ENCODE data around the gene GCN1.

- TF ChIP-seq CTCF (IDR thresholded peaks at IDR 0.05; ENCODE audit: low read depth, low read length), result no peak
- no peak for TF ChIP-seq POLR2A (IDR thresholded peaks at IDR 0.05; ENCODE audit: extremely low read depth, insufficient read length)
- TF ChIP-seq MAX (IDR thresholded peaks at IDR 0.05; ENCODE audit: low read depth, low read length), result no peak
- no peak for TF ChIP-seq MYC (IDR thresholded peaks at IDR 0.05; ENCODE audit: low read depth, low read length)
Measured at GRCh38 chr12:120142231-120142877, 52.2 kb downstream of the GCN1 start.

Data from NB4 (cell line).